ENCODE data around the gene OGG1.

GRCh38 chr3:9713142-9713541 is 36.6 kb upstream of the OGG1 start:
- no peak for TF ChIP-seq CTCF (IDR thresholded peaks at IDR 0.05)
- TF ChIP-seq POLR2A (IDR thresholded peaks at IDR 0.05): no peak
